ENCODE measurements around the gene P4HA3.

Gene P4HA3

GRCh38 chr11:74268456-74268855 lies 43.0 kb downstream of the P4HA3 start:
- no peak for DNase-seq (ENCODE audit: low read depth in 2 of 2, low spot score in 1 of 2)

GRCh38 chr11:74267014-74267413 lies 44.4 kb downstream of the P4HA3 start:
- DNase-seq (ENCODE audit: low read depth in 2 of 2, low spot score in 1 of 2) = no peak

GRCh38 chr11:74265256-74265655 lies 46.2 kb downstream of the P4HA3 start:
- DNase-seq (ENCODE audit: low read depth in 2 of 2, low spot score in 1 of 2) = no peak

GRCh38 chr11:74262725-74263124 lies 48.7 kb downstream of the P4HA3 start:
- DNase-seq (ENCODE audit: low read depth in 2 of 2, low spot score in 1 of 2) = no peak

- DNase-seq (ENCODE audit: low read depth in 2 of 2, low spot score in 1 of 2) = no peak
Measured at GRCh38 chr11:74257959-74258553, 53.4 kb downstream of the P4HA3 start.

- DNase-seq (ENCODE audit: low read depth in 2 of 2, low spot score in 1 of 2) = no peak
Measured at GRCh38 chr11:74256378-74257133, 54.9 kb downstream of the P4HA3 start.

- peak in 1 of 2 donors; percentile 2 for DNase-seq (ENCODE audit: low read depth in 2 of 2, low spot score in 1 of 2)
Measured at GRCh38 chr11:74255741-74256375, 55.6 kb downstream of the P4HA3 start.

GRCh38 chr11:74253361-74253760 lies 58.1 kb downstream of the P4HA3 start:
- DNase-seq (ENCODE audit: low read depth in 2 of 2, low spot score in 1 of 2) = no peak

- DNase-seq (ENCODE audit: low read depth in 2 of 2, low spot score in 1 of 2) = no peak
Measured at GRCh38 chr11:74249496-74249895, 61.9 kb downstream of the P4HA3 start.

GRCh38 chr11:74248469-74248868 lies 63.0 kb downstream of the P4HA3 start:
- DNase-seq (ENCODE audit: low read depth in 2 of 2, low spot score in 1 of 2) = no peak

GRCh38 chr11:74238243-74238642 lies 73.2 kb downstream of the P4HA3 start:
- DNase-seq (ENCODE audit: low read depth in 2 of 2, low spot score in 1 of 2) = no peak

- no peak for DNase-seq (ENCODE audit: low read depth in 2 of 2, low spot score in 1 of 2)
Measured at GRCh38 chr11:74237541-74237940, 73.9 kb downstream of the P4HA3 start.

- no peak for DNase-seq (ENCODE audit: low read depth in 2 of 2, low spot score in 1 of 2)
Measured at GRCh38 chr11:74235121-74235520, 76.3 kb downstream of the P4HA3 start.

GRCh38 chr11:74233683-74234082 lies 77.8 kb downstream of the P4HA3 start:
- no peak for DNase-seq (ENCODE audit: low read depth in 2 of 2, low spot score in 1 of 2)

- no peak for DNase-seq (ENCODE audit: low read depth in 2 of 2, low spot score in 1 of 2)
Measured at GRCh38 chr11:74232311-74232950, 79.0 kb downstream of the P4HA3 start.

- no peak for DNase-seq (ENCODE audit: low read depth in 2 of 2, low spot score in 1 of 2)
Measured at GRCh38 chr11:74226907-74227306, 84.5 kb downstream of the P4HA3 start.

GRCh38 chr11:74225565-74225964 lies 85.9 kb downstream of the P4HA3 start:
- DNase-seq (ENCODE audit: low read depth in 2 of 2, low spot score in 1 of 2) = no peak

GRCh38 chr11:74221816-74222215 lies 89.6 kb downstream of the P4HA3 start:
- no peak for DNase-seq (ENCODE audit: low read depth in 2 of 2, low spot score in 1 of 2)

GRCh38 chr11:74220376-74220775 lies 91.1 kb downstream of the P4HA3 start:
- no peak for DNase-seq (ENCODE audit: low read depth in 2 of 2, low spot score in 1 of 2)
